Stimulated activated CD8-positive, alpha-beta memory T cell treated with anti-CD3 and anti-CD28 coated beads, Interleukin-4, amount 100 ng/mL, for 1 hour (primary cell): Measurements from ENCODE around the gene MAGEL2.

Experiments
- DNase-seq, 2 donors: peaks; one replicate each; pipeline ENCODE4 v3.0.0-alpha.2; 2020; ENCODE audit warnings: low read depth in 2 of 2, low spot score in 1 of 2

MAGEL2 gene

DNA sequence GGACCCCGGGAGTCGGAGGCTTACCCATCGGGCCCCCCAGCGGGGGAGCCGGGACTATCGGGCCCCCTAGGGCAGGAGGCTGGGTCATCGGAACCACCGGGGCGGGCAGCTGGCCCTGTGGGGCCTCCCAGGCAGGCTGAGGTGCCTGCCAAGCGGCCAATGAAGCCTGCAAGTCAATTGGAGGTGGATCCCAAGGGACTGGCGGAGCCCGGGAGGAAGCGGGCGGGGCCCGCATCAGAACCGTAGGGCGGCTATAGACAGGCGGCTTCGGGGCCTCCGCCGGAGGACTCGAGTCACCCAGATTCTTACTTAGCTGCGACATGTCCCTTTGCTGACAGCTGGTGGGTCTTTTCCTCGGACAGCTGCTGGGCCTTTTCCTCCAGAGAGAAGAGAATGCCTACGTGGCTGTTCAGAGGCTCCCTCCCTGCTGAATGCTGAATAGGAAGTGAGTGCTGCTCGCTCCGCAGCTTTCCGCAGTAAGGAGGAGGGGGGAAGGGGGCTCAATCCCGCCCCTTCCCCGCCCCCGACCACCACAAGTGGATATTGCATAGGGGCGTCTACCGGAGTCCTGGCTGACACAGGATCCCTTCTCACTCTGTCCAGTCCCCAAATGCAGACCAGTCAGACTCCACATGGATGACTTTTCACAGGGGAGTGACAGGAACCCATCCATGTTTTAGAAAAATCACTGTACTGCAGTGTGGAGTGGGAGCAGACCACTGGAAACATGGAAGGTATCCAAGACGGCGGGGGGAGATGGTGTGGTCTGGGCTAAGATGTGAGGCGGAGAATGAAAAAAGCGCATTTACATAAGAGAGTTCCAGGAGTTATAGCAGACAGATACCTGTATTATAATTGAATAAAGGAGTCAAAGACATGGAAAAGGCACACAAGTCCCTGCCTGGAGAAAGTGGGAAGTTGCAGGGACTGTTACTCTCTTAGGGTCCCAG lies at the start of gene MAGEL2:
MAGEL2 (minus strand) TSS at position 447 of the 950 bp plus-strand sequence; CDS start at position 322, 125 bp downstream.
- DNase-seq = no peak

DNA sequence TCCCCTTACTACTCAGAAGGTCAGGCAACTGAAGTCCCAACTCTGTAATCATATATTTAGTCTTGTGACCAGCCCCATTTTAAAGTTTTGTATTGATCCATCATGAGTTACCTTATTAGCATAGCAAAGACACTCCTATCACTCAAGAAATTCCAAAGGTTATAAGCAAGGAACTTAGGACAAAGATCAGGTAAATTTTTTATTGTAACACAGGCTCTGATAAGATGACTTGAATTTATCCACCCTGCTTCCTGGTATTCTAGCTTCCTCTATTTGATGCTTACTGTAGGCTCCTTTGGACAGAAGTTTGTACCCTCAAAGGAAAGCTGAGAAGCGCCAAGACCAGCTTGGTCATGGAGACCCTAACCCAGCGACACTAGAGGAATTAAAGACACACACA lies 47.6 kb upstream of the MAGEL2 start:
- DNase-seq = no peak

DNA sequence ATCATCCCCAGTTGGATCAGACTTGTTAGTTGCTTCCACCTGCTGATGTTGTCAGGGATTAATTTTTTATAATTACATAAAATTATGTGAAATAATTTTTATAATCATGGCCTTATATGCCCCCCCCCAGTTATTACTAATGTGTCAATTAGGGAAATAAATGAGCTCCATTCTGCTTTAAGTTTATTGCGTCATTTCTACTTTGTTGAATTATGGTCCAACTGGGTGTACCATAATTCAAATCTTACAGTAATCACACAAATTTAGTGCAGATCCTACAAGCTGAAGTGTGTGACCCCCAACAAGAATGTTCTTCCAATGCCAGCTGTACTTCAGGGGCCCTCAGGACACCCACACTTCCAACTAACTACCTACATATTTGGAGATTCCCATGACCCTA lies 46.9 kb upstream of the MAGEL2 start:
- DNase-seq = no peak

DNA sequence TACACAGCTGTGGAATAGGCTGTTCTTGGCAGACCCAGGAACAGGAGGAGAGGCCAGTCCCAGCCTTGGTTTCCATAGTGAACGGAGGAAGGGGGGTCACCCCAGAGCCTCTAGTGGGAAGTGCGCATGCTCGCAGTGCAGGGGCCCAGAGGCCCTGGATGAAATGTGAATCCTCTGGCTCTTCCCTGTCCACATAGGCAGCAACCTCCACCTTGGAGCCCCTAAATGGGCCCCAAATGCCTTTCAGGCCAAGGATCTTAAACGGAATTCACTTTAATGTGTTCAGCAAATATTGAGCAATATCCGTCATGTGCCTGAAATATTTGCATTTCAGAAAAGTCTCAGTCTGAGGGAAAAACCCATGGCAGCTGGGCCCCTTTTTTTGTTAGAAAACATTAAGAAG lies 42.8 kb upstream of the MAGEL2 start:
- no peak for DNase-seq

DNA sequence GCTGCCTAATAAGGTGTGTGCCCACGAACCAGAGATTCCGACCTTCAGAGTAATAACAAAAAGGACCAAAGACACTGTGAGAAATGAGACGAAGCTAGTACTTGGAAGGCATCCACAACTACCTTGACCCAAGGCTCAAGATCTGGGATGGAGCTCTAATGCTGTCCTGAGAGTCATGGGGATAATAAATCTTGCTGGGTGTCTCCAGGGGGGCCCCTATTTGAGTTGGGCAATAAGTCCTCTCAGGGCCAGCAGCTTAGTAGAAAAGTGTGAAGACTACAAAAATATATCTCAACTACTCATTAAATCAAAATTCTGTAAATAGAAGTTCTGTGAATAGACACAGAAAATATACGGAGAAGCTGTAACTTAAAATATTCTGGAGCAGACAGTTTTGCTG lies 42.3 kb upstream of the MAGEL2 start:
- no peak for DNase-seq

DNA sequence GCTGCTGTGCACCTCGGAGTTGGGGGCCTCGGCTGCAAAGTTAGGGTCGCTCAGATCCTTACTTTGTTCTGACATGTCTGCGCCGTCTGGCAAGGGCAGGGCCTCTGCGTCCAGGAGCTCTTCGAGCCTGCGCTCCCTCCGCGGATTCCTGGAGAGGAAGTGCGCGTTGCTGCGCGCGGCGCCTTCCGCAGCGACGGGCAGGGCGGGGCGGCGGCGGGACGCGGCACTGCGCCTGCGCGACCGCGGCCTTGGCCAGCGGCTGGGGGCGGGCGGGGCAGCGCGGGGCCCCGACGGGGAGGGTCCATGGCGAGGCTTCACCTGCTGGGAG lies 39.4 kb upstream of the MAGEL2 start, which contains the start of gene NDN:
NDN (minus strand) TSS at position 163 of the 328 bp plus-strand sequence; CDS start at position 75, 88 bp downstream.
- DNase-seq = no peak

DNA sequence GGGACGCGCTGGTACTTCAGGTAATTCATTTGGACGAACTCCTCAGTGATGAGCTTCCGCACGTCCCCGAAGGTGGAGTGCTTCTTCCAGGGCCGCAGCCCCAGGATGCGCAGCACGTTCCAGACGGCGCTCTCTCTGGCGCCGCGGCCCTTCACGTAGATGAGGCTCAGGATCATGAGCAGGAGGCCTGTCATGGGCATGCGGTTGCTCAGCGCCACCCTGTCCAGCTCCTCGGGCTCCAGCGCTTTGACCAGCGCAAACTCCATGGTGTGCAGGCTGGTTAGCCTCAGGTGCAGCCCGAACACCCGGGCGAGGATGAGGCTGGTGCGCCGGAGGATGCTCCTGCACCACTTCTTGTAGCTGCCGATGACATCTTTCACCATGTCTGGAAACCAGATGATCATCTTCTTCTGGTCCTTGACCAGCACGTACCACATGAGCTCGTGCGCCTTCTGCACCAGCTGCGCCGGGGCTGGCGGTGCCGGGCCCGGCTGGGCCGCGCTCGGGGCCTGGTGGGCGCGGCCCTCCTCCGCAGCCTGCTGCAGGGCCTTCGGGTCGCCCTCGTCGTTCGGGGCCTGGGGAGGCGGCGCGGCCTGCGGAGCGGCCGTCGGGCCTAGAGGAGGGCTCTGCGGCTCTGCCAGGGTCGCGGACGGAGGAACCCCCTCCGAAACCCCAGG lies 38.9 kb upstream of the MAGEL2 start:
- no peak for DNase-seq

DNA sequence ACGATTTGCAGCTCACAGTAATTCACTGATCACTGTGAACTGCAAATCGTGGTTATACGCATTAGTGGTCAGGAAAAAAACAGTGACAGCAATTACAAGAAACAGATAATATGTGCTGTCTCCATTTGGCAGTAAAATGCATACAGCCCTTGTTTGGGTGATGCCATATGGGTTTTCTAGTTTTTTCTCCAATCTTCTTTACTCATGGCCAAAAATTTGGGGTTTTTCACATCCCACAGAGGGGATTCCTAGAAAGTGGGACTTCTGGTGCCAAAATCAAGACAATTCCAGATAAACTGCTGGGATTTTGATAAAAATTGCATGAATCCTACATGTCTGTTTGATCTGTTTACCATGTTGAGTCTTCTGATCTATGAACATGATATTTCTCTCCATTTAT lies 23.8 kb upstream of the MAGEL2 start:
- DNase-seq = no peak

DNA sequence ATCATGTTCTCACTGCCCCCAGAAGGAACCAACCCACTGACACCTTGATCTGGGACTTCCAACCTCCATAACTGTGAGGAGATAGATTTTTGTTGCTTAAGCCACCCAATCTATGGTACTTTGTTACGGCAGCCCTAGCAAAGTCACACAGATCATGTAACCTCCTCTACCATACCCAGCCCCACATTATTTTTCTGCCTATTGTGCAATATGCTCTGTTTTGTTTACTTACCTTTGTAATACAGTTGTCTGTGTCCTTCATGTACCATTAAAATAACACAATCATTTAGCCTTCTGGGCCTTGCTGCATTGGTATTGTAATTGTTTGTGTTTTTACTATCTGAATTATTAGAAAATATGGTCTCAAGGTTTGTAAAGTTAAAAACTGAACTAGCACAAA lies 23.3 kb upstream of the MAGEL2 start:
- no peak for DNase-seq

DNA sequence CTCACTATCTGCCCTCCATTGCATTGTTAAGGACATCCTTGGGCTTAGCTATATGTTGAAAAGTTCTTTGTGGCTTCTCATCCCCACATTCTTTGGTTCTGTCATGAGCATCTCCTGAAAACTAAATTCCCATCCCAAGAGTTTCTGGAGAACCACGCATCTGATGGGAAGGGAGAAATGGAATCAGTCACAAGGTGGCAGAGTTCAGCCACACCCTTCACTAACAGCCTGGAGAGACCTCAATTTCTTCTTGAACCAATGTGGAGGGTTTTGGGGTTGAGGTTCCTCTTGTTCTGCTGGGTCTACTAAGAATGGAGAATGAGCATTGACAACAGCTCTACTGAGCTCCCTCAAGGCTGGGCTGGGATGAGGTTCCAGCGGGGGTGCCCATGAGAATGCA lies 15.6 kb upstream of the MAGEL2 start:
- DNase-seq = no peak

DNA sequence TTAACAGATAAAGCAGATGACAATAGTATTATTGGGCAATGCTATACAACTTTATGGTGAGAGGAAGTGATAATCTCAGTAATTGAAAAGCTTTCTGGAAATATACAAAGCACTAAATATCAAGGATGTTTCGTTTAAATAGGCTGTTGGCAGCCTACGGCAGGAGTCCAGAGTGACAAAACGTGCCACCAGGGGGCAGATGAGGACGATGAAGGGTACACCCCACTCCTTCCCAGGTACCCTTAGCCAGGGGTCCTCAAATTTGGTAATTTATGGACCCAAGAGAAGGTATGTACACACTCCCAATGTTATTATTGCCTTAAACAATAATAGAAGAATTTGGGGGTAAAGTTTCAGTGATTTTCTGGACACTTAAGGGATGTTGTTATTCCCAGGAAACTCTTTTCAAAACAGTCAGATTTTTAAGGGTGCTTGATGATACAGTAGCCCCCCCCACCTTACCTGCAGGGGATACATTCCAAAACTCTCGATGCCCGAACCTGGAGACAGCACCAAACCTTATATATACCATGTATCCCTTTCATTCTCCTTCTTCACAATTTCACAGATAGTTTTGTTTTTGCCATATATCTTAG lies 1.4 kb upstream of the MAGEL2 start:
- no peak for DNase-seq

DNA sequence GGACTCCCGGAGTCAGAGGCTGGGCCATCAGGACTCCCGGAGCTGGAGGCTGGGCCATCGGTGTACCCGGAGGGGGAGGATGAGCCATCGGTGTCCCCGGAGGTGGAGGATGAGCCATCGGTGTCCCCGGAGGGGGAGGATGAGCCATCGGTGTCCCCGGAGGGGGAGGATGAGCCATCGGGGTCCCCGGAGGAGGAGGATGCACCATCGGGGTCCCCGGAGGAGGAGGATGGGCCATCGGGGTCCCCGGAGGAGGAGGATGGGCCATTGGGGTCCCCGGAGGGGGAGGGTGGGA lies 719 bp downstream of the MAGEL2 start:
- DNase-seq = no peak

DNA sequence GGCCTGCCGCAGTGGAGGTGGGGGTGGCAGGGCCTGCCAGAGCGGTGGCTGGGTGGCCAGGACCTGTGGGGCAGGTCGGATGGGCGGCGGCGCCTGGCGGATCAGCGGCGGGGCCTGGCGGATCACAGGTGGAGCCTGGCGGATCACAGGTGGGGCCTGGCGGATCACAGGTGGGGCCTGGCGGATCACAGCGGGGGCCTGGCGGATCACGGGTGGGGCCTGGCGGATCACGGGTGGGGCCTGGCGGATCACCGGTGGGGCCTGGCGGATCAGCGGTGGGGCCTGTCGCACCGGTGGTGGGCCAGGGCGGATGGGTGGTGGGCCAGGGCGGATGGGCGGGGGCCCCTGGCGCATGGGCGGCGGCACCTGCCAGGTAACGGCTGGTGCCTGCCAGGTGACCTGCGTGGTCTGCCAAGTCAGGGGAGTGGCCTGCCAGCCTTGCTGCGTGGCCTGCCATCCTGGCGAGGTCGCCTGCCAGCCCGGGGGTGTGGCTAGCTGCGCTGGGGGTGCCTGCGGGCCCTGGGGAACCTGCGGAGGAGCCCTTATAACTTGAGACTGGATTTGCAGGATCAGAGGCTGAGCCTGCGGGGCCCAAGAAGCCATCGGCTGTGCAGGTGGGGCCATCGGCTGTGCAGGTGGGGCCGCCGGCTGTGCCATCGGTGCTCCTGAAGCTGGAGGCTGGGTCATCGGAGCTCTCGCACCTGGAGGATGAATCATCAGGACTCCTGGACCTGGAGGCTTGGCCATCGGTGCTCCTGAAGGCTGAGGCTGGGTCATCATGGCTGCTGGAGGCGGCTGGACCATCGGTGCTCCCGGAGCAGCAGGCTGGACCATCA lies 1.3 kb downstream of the MAGEL2 start:
- DNase-seq = no peak

DNA sequence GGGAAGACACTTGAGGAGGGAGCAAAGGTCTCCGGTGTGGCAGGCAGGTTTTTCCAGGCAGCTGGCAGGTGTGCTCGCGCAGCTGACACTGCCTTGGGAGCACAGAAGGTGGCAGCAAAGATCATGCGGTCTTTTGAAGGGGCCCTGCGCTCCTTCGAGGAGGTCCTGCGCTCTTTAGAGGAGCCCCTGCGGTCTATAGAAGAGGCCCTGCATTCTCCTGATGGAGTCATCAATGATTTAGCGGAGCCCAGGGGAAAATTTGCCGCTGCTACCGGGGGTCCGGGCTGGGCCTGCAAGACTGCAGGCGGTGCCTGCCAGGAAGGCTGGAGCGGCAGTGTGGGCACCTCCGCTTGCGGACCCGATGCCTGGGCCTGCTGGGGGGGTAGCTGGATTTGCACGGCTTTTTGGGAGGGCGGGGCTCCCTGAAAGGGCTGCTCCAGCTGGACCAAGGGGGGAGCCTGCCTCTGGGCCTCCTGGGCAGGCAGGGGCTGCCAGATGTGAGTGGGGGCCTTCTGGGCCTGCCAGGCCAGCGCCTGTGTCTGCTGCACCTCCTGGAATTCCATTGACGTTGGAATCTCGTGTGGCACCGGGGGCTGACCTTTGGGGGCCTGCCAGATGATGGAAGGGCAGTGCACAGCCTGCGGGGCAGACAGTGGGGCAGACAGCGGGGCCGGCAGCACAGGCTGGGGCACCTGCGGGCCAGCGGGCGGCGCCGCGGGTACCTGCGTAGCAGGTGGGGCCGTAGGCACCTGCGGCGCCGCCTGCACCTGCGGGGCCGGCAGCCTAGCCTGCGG lies 2.1 kb downstream of the MAGEL2 start:
- no peak for DNase-seq

DNA sequence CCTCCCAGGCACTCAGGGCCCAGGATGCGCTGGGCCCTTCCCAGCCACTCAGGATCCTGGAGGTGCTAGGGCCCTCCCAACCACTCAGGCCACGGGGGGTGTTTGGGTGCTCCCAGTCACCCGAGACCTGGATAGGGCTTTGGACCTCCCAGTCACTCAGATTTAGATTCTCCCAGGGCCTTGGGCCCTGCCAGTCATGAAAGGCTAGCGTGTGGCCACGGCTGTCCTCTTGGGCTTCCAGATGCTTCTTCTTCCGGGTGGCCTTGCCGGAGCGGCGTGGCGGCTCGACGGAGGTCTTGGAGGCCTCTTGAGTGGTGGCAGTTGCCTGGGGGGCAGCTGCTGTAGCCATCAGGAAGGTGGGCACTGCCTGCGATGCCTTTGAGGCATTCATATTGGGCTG lies 2.8 kb downstream of the MAGEL2 start:
- DNase-seq = no peak

DNA sequence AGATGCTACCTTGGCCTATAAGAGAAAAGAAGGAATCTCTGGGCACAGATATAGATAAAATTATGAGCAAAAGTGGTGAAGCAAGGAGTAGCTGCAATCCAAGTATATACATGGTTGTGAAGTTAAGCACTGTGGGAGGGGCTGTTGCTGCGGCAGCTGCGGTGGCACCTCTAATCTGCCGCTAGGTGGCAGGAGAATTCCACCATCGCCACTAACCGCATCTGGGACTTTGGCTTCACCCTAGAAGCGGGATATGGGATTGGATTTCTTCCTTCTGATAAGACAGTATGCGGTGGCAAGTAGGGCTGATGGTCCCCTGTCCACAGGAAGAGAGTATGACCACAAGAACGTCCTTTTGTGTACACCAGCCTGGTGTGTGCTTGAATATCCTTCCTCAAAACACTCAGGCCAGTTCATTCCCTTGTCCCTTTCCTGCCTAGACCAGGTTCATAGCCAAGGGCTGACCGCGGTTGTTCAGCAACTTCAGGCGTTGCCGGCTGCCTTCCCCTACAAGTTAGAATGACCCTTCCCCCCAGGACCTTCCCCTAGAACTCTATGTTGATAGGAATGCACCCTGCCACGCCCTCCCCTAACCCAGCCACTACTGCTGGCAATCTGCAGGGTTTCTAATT lies 5.1 kb downstream of the MAGEL2 start:
- no peak for DNase-seq

DNA sequence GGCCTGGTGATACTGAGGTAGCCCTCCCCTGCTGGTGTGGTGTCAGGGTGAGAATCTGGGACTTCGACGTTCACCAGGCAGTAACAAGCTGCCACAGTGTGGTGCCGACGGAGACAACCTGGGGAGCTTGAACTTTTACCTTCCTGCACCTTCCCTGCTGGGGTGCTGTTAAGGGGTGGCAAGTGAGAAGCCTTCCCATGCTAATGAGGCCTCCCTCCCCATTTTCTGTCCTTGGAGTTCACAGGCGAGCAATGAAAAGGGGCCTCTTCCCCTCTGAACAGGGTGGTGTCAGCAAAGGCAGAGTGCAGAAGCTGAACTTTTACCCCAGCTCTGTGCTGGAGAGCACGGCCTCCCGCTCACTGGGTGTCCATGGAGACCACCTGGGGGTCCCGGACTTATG lies 13.5 kb downstream of the MAGEL2 start:
- no peak for DNase-seq

DNA sequence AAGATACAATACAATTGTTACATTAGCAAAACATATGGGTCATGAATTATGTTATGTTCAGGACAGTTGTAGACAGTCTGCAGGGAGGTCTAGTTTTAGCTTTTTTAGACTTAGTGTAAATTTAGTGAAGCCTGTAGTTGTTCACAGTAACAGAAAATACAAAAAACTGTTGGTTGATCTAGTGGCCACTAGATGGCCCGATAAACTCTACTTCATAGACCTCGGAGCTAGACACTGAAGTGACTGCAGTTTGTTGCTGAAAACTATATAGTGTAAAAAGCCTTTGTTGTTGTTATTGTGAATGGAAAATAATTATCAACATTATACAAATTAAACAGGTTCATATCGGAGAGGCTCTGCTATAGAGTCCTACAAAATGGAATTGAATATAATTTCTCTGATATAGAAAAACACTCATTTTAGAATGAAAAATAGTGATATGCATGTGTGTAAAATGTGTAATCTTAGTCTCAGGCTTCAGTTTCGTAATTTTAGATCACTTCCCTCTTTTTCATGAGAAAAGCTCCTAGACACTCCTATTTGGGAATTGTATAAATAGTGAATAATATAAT lies 18.3 kb downstream of the MAGEL2 start:
- DNase-seq = no peak

DNA sequence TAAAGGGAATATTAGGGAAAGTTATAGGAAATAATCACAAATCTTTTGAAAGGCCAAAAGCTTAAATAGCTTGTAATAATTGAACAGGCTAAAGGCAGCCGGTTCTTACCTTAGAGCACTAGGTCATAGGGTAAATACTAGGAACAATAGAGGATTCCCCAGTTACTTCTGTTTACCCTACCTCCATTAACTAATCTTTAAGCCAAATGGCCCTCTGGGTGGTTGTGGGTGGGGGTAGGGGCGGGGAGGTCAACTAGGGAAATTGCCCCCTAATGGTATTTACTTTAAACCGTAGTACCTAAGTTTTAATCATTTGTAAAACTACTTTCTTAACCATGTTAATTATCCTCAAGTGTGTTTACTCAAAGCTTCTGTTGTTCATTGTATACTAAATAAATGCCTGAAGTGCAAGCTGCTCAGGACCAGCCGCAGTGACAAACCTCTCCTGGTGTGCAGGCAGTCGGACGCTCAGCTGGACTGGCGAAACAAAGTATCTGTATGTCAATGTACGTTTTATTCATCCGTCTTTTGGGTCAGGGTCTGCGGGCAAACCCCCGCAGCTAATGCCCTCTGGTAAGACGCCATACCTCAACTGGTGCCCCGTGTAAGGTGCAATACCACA lies 18.9 kb downstream of the MAGEL2 start:
- DNase-seq = no peak
